Heart left ventricle (tissue), 13 donors: ENCODE results near the gene NEURL1.

ENCODE experiments used
- POLR2A ChIP-seq, 2 donors: fragments of 450-650 bp; IDR thresholded peaks; one replicate each; pipeline ENCODE4 v1.6.1; 2017; ENCODE audit warnings: antibody characterized with exemption in 2 of 2, mild to moderate bottlenecking in 2 of 2, moderate library complexity in 2 of 2
- TF ChIP-seq, protein P1 (sequence below), 12 donors: fragments of 200-600 bp; sonication (generic) in 4 of 12; IDR thresholded peaks; one replicate each; pipeline versions ENCODE4 v1.5.0 to v1.8.0; 2018 to 2022; ENCODE audit warnings: antibody characterized with exemption in 12 of 12, mild to moderate bottlenecking in 5 of 12
- donor health status: ischemic (EF 13 %, LVEDD 7.1; RV severe dilation, severe dysfunction).
- donor health status: DM: no; HTN: yes; CAD: no.
- donor health status: DM: no; HTN: no; CAD: no.
- donor health status: ischemic (EF 25% LVEDD 6.9; RV normal size, moderate dysfunction).
- donor health status: ischemic (EF 25% LVEDD 5.7; RV mildly dilated, moderate dysfunction).
- donor health status: ischemic (EF 35%, LVEDD 5.7; RV mildly dilated, moderate dysfunction).
- donor health status: nonischemic (EF 11% LVEDD 7.7; RV severe dilation, severe dysfunction).
- donor health status: DM: yes; HTN: yes; CAD: no.
- donor health status: PGD.
- donor health status: ischemic (EF 29% LVEDD 5.4; RV normal size, mild dysfunction).
- donor health status: nonischemic (EF 23%, LVEDD 6.1; RV moderate dilation, normal function).

DNA sequence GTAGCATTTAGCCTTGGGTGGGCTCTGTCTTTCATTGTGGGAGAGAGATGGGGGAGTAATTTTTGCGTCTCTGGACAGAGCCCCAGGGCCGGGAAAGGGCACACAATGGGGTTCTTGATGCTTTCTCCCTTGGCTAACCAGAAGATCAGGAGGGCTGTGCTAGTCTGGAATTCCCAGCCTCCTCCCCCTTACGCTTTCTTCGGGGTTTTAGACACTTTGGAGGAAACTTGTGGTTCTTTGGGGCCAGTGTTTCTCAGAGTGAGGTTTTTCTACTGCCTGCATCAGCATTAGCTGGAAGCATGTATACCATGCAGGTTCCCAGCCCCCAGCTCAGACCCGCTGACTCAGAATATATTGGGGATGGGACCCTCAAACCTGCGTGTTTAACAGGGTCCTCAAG lies 7.0 kb downstream of the NEURL1 start:
- TF ChIP-seq, protein P1, sequence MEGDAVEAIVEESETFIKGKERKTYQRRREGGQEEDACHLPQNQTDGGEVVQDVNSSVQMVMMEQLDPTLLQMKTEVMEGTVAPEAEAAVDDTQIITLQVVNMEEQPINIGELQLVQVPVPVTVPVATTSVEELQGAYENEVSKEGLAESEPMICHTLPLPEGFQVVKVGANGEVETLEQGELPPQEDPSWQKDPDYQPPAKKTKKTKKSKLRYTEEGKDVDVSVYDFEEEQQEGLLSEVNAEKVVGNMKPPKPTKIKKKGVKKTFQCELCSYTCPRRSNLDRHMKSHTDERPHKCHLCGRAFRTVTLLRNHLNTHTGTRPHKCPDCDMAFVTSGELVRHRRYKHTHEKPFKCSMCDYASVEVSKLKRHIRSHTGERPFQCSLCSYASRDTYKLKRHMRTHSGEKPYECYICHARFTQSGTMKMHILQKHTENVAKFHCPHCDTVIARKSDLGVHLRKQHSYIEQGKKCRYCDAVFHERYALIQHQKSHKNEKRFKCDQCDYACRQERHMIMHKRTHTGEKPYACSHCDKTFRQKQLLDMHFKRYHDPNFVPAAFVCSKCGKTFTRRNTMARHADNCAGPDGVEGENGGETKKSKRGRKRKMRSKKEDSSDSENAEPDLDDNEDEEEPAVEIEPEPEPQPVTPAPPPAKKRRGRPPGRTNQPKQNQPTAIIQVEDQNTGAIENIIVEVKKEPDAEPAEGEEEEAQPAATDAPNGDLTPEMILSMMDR (IDR thresholded peaks at IDR 0.05): no peak
- no peak for TF ChIP-seq POLR2A (IDR thresholded peaks at IDR 0.05)
